Fibroblast of gingiva (primary cell): ENCODE measurements around the gene ARL4D.

Experiments
- DNase-seq: peaks from one replicate; pipeline ENCODE4 v3.0.0-alpha.2; 2011; ENCODE audit warnings: low read depth

Gene ARL4D

GRCh38 chr17:43427362-43428043 is 28.7 kb downstream of the ARL4D start:
- DNase-seq = no peak

- no peak for DNase-seq
Observed at GRCh38 chr17:43428524-43428923, 29.7 kb downstream of the ARL4D start.

GRCh38 chr17:43430936-43431713 is 32.3 kb downstream of the ARL4D start:
- DNase-seq = no peak

- no peak for DNase-seq
Observed at GRCh38 chr17:43431714-43432523, 33.1 kb downstream of the ARL4D start.

- DNase-seq = no peak
Observed at GRCh38 chr17:43434902-43435319, 36.1 kb downstream of the ARL4D start.

GRCh38 chr17:43437756-43438155 is 39.0 kb downstream of the ARL4D start:
- no peak for DNase-seq

- DNase-seq = no peak
Observed at GRCh38 chr17:43438626-43439025, 39.8 kb downstream of the ARL4D start.

GRCh38 chr17:43439041-43439440 is 40.2 kb downstream of the ARL4D start:
- no peak for DNase-seq

GRCh38 chr17:43442711-43443110 is 43.9 kb downstream of the ARL4D start:
- DNase-seq = peak; percentile 56

GRCh38 chr17:43443381-43443780 is 44.6 kb downstream of the ARL4D start:
- no peak for DNase-seq

- DNase-seq = peak; percentile 44
Observed at GRCh38 chr17:43444223-43445008, 45.6 kb downstream of the ARL4D start.

- no peak for DNase-seq
Observed at GRCh38 chr17:43445009-43445589, 46.3 kb downstream of the ARL4D start.

GRCh38 chr17:43446773-43447172 is 48.0 kb downstream of the ARL4D start:
- DNase-seq = no peak

- DNase-seq = no peak
Observed at GRCh38 chr17:43448720-43449469, 50.1 kb downstream of the ARL4D start.

- DNase-seq = peak; percentile 78
Observed at GRCh38 chr17:43449470-43450248, 50.9 kb downstream of the ARL4D start.
